AG09309 (cell line): ENCODE measurements around the gene IGHMBP2.

Experiments used
- DNase-seq: peaks from one replicate; pipeline ENCODE4 v3.0.0-alpha.2; 2010; ENCODE audit warnings: low read depth
- H3K4me3 ChIP-seq: 2 replicates; pipeline ENCODE4 v1.5.1; 2011; ENCODE audit warnings: mild to moderate bottlenecking, low read depth, low read length, moderate library complexity; ENCODE audit not compliant: control insufficient read depth
- CTCF ChIP-seq: IDR thresholded peaks from 2 replicates; pipeline ENCODE4 v1.5.1; 2011; ENCODE audit warnings: mild to moderate bottlenecking, low read depth, low read length, inconsistent platforms; ENCODE audit not compliant: insufficient read depth, control insufficient read depth; ENCODE audit errors: missing control alignments

Gene IGHMBP2

GRCh38 chr11:68960294-68961071 lies 56.8 kb downstream of the IGHMBP2 start:
- no peak overlapping the region for H3K4me3 ChIP-seq
- no peak for DNase-seq
- no peak for TF ChIP-seq CTCF

GRCh38 chr11:68961245-68961644 lies 57.6 kb downstream of the IGHMBP2 start:
- H3K4me3 ChIP-seq, result no peak overlapping the region
- TF ChIP-seq CTCF, result no peak
- DNase-seq, result no peak

- H3K4me3 ChIP-seq, result no peak overlapping the region
- DNase-seq, result no peak
- no peak for TF ChIP-seq CTCF
These were observed 59.0 kb downstream of the IGHMBP2 start for GRCh38 chr11:68962527-68963250.

GRCh38 chr11:68963779-68964178 lies 60.1 kb downstream of the IGHMBP2 start:
- DNase-seq, result no peak
- TF ChIP-seq CTCF, result no peak

GRCh38 chr11:68965901-68966853 lies 62.5 kb downstream of the IGHMBP2 start:
- no peak for TF ChIP-seq CTCF
- no peak for DNase-seq
- H3K4me3 ChIP-seq, result no peak overlapping the region

More at GRCh38 chr11:68963779-68964178, 60.1 kb downstream of the IGHMBP2 start:
- no peak overlapping the region for H3K4me3 ChIP-seq
